ENCODE results near the gene STARD8. TPM values are rescaled to one million over a fixed set of nuclear protein-coding genes. Genes with fewer than 3 reads are reported as not detected.
A peak's percentile ranks its signal among the peaks of the same experiment; 100 is the strongest.

The STARD8 gene
- total and polyA plus RNA-seq, 2 donors (not counting 3 experiments of a cell fraction or from before 2014, with no cell fraction given), result 6.8 to 14.8 TPM

DNA sequence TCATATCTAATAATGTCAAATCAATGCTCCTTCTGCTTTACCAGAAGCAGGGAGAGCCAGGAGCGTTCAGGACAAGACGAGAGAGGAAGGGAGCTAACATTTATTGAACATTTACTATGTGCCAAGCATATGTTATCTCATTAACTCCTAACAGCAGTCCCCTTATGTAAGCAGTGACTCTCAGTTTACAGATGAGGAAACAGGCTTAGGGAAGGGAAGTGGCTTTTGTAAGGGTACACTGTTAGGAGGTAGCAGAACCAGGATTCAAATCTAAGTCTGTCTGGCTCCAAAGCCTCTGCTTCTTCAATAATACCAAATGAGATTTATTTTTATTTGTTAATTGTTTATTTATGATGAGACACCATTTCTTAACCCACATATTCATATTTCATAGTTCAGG is 2.6 kb upstream of the STARD8 start:
- Histone ChIP-seq H3K4me2 (ENCODE audit: insufficient read depth, low read length) (no peak overlapping the region), H4K20me1 (replicated peaks; ENCODE audit: control insufficient read depth, extremely low read depth, insufficient read depth, low read length) (no peaks in the 10 kb centered on the region), H3K4me1 (ENCODE audit: control insufficient read depth, extremely low read depth, insufficient read depth, low read length) (peaks cover 7% of the 10 kb centered on the region), H3K27ac (ENCODE audit: insufficient read depth, low read depth, low read length) (no peak overlapping the region), H3K9me3 (replicated peaks; ENCODE audit: control insufficient read depth, insufficient read depth, low read length) (no peaks in the 10 kb centered on the region), H3K36me3 (ENCODE audit: control insufficient read depth in 2 of 2, extremely low read depth in 1 of 2, insufficient read depth in 2 of 2, low read length in 2 of 2) (no peaks in the 10 kb centered on the region), H3K4me3 (replicated peaks in 1 of 3; ENCODE audit: insufficient read depth in 1 of 3, low read depth in 1 of 3, low read length in 3 of 3) (no peak overlapping the region), H3K9ac (replicated peaks; ENCODE audit: extremely low read depth, insufficient read depth, low read length) (no peak overlapping the region), H3K9me1 (replicated peaks; ENCODE audit: control insufficient read depth, extremely low read depth, insufficient read depth, low read length) (no peaks in the 10 kb centered on the region), H3K27me3 (ENCODE audit: control insufficient read depth in 2 of 2, insufficient read depth in 2 of 2, low read length in 2 of 2) (no peaks in the 10 kb centered on the region), H2AFZ (ENCODE audit: low read depth, low read length) (no peak overlapping the region), H3K79me2 (ENCODE audit: control insufficient read depth, insufficient read depth, low read length) (no peaks in the 10 kb centered on the region)
- TF ChIP-seq POLR2AphosphoS5 (IDR thresholded peaks at IDR 0.05; ENCODE audit: insufficient read depth, low read depth, low read length) (no peak), JUN (IDR thresholded peaks at IDR 0.05; ENCODE audit: borderline replicate concordance, insufficient read depth, insufficient read length, low read depth) (no peak), POLR2A (IDR thresholded peaks at IDR 0.05; ENCODE audit: low read depth, low read length) (no peak), GATA2 (IDR thresholded peaks at IDR 0.05; ENCODE audit: insufficient read depth, insufficient read length, low read depth, low read length) (no peak), MYC (IDR thresholded peaks at IDR 0.05; ENCODE audit: low read depth, low read length) (no peak), FOS (IDR thresholded peaks at IDR 0.05; ENCODE audit: borderline replicate concordance, insufficient read depth, low read length) (no peak), CTCF (IDR thresholded peaks at IDR 0.05; ENCODE audit: extremely low read depth in 1 of 2, insufficient read depth in 1 of 2, low read depth in 1 of 2, low read length in 2 of 2) (no peak), EZH2 (IDR thresholded peaks at IDR 0.05; ENCODE audit: borderline replicate concordance, low read depth, low read length, severe bottlenecking) (no peak)
- TF ChIP-seq, protein P1, sequence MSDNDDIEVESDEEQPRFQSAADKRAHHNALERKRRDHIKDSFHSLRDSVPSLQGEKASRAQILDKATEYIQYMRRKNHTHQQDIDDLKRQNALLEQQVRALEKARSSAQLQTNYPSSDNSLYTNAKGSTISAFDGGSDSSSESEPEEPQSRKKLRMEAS (IDR thresholded peaks at IDR 0.05; ENCODE audit: insufficient read depth, insufficient read length), result no peak
- no TSS peak for BruUV-seq (replicated peaks)
- DNase-seq (ENCODE audit: low read depth, low spot score), result no peak
- dilution Hi-C loops (cut with MboI; ENCODE audit: extremely low pct_ligation_motif_present, low sequenced_read_pairs) (no loop called here), intact Hi-C loops (cut with micrococcal nuclease) (loop anchor here (5.0 kb wide), 1 partner anchor 47 kb away; no protein-coding TSS in a partner anchor)
- POLR2A ChIA-PET, result no interaction called here
- FAIRE-seq, result peak; percentile 79
- CTCF ChIA-PET, result no interaction called here
